ENCODE results near the gene GBE1.
"Not testable (repeated sequence)": the region's sequence is repeated elsewhere in the genome, so short reads cannot be mapped to it uniquely, and the experiment has no call there.

The GBE1 gene

GRCh38 chr3:81518945-81519344 is 242.5 kb downstream of the GBE1 start:
- H3K9me3 Mint-ChIP-seq, result no peaks in the 10 kb centered on the region
- DNase-seq (ENCODE audit: low spot score in 2 of 2) (no peak), ATAC-seq (no peak)
- H3K36me3 Mint-ChIP-seq, result peaks cover 8% of the 10 kb centered on the region
- H3K27ac Mint-ChIP-seq, result peak overlapping the region; percentile 36
- no peak overlapping the region for H3K4me3 Mint-ChIP-seq
- H3K4me1 Mint-ChIP-seq, result no peaks in the 10 kb centered on the region

DNA sequence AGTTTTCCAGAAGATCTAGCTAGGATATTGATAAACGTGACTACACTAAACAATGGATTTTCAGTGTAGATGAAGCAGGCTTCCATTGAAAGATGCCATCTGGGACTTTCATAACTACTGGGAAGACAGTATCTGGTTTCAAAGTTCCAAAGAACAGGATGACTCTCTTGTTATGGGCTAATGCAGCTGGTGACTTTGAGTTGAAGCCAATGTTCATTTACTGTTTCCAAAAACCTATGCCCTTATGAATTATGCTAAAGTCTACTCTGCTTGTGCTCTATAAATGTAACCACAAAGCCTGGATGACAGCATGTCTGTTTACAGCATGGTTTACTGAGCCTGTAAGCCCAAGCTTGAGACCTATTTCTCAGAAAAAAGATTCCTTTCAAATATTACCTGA is 245.4 kb downstream of the GBE1 start:
- no peaks in the 10 kb centered on the region for H3K9me3 Mint-ChIP-seq
- no peaks in the 10 kb centered on the region for H3K4me1 Mint-ChIP-seq
- DNase-seq (ENCODE audit: low spot score in 2 of 2), result no peak
- H3K36me3 Mint-ChIP-seq, result peaks cover under 1% of the 10 kb centered on the region
- H3K27ac Mint-ChIP-seq, result no peak overlapping the region
- H3K4me3 Mint-ChIP-seq, result no peak overlapping the region
- no peak for ATAC-seq

DNA sequence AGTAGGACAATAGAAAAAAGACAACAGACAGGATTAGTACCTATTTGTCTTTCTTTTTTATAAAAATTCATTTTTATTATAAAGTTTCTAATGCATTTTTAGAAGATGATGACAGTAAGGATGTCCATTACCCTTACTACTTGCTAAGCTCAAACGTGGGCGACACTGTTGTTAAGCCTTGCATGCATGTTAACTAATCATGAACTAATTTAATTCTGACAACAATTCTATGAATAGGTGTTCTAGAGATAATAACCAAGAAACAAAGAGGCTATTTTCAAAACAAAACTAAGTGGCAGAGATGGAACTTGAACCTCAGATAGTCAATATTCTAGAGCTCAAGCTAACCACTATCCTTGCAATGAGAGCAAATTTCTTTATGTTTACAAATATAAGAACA is 247.9 kb downstream of the GBE1 start:
- no peaks in the 10 kb centered on the region for H3K9me3 Mint-ChIP-seq
- ATAC-seq (no peak), DNase-seq (ENCODE audit: low spot score in 2 of 2) (no peak)
- no peaks in the 10 kb centered on the region for H3K4me1 Mint-ChIP-seq
- H3K36me3 Mint-ChIP-seq, result peaks cover 7% of the 10 kb centered on the region
- H3K27ac Mint-ChIP-seq, result no peak overlapping the region
- H3K4me3 Mint-ChIP-seq, result no peak overlapping the region

DNA sequence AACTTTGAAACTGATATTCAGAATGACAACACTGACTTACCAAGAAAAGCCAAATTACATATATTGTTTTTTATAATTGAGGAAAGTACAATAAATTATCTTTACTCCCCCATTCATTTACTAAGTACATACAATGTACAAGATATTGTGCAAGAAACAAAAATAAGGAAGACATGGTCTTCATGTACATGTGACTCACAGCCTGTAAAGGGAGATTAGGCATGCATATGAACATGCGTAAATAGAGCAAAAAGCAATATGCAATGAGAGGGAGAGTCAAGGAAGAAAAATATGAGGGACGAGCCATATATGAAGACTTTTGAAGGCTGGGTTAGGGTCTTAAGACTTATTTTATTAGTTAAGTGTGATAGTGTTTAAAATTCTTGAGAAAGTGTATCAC is 258.4 kb downstream of the GBE1 start:
- Mint-ChIP-seq H3K4me3 (no peak overlapping the region), H3K9me3 (no peaks in the 10 kb centered on the region), H3K36me3 (peaks cover 12% of the 10 kb centered on the region), H3K27ac (peak overlapping the region; percentile 9), H3K4me1 (no peaks in the 10 kb centered on the region)
- no peak for DNase-seq (ENCODE audit: low spot score in 2 of 2)
- ATAC-seq, result no peak

DNA sequence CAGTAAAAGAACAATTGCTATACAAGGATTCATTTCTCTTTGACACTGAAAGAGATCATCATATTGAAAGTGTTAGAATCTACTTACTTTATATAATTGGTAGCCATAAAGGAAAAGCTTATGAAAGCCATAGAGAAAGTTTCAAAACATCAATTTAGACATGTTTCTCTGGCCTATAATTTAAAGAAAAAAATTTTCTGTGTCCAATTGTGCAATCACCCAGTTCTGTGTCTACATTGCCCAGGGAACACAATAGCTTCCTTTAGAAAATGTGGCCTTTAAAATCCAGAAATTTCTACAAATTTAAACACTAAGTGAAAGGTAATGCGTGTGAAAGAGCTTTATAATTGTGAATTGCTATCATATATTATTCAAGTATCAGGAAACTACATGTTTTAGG is 259.2 kb downstream of the GBE1 start:
- H3K36me3 Mint-ChIP-seq, result peaks cover 9% of the 10 kb centered on the region
- no peaks in the 10 kb centered on the region for H3K4me1 Mint-ChIP-seq
- no peaks in the 10 kb centered on the region for H3K9me3 Mint-ChIP-seq
- DNase-seq (ENCODE audit: low spot score in 2 of 2) (no peak), ATAC-seq (no peak)
- H3K4me3 Mint-ChIP-seq, result no peak overlapping the region
- no peak overlapping the region for H3K27ac Mint-ChIP-seq

- Mint-ChIP-seq H3K4me3 (no peak overlapping the region), H3K36me3 (peaks cover 9% of the 10 kb centered on the region), H3K9me3 (no peaks in the 10 kb centered on the region), H3K4me1 (no peaks in the 10 kb centered on the region), H3K27ac (no peak overlapping the region)
- DNase-seq (ENCODE audit: low spot score in 2 of 2) (no peak), ATAC-seq (peak; percentile 28)
Observed at GRCh38 chr3:81500039-81500438, 261.4 kb downstream of the GBE1 start.

DNA sequence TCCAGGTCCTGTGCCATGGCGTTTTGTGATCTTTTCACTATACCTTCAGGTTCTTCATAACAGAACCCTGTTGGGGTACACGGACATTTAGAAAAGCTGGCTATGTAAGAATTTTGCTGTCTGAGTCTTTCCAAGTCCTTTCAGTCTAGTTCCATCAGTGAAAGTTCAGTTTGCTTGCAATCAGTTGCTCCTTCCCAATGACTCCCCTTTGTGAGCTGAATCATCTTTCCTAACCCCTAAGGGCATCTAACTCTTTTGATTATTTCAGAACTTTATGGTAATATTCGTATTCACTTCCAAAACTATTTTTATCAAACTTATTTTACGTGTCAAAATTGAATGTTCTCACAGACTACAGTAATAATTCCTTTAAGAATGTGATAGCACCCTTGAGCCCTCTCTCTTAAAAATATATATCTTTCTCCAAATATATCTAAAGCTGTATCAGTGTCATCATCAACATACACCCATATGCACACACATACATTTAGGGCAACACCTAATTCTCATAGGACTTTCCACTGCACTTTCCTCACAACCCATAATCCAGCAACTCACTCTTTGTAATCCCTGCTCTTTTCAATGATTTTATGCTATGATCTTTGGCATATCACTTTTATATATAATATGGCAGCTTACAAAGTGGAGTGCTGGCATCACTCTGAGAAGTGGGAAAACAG is 263.7 kb downstream of the GBE1 start:
- ATAC-seq, result no peak
- no peak overlapping the region for H3K27ac Mint-ChIP-seq
- no peak overlapping the region for H3K4me3 Mint-ChIP-seq
- no peaks in the 10 kb centered on the region for H3K9me3 Mint-ChIP-seq
- H3K36me3 Mint-ChIP-seq, result peaks cover 17% of the 10 kb centered on the region
- DNase-seq (ENCODE audit: low spot score in 2 of 2), result no peak
- no peaks in the 10 kb centered on the region for H3K4me1 Mint-ChIP-seq

DNA sequence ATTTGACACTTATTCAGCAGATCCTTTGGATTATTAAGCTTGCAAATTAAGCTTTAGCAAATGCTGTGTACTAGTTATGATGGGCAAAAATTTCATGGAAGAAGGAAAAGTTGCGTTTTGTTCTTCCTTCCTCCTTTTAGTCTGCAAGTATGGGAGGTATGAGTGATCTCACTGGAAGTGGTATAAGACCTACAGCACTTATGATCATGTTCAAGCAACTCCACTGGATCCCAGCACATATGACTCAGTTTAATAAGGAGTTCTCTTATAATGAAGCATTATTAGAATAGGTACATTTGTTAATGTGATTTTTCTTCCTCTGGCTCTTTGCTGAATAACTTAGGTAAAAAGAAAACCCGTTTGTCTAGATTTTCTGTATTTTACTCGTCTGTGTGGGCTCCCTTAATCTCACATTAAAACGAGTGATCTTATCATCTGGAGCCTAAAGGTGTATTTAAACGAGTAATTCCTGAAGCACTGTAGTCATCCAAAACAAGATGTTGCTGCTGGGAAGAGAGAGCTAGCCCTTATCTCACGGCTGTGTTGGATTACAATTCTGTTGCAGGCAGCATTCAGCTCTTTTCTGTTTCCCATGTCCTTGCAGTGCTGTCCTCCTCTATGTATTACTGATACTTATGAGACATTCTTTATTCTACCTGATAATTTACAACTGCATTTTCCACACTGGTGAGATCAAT is 264.9 kb downstream of the GBE1 start:
- peaks cover 17% of the 10 kb centered on the region for H3K36me3 Mint-ChIP-seq
- no peaks in the 10 kb centered on the region for H3K9me3 Mint-ChIP-seq
- no peak overlapping the region for H3K4me3 Mint-ChIP-seq
- no peak for DNase-seq (ENCODE audit: low spot score in 2 of 2)
- no peak overlapping the region for H3K27ac Mint-ChIP-seq
- no peaks in the 10 kb centered on the region for H3K4me1 Mint-ChIP-seq
- ATAC-seq, result no peak

GRCh38 chr3:81492471-81492870 is 269.0 kb downstream of the GBE1 start:
- not testable (repeated sequence) for ATAC-seq; H3K4me3 Mint-ChIP-seq; H3K9me3 Mint-ChIP-seq; H3K4me1 Mint-ChIP-seq; H3K36me3 Mint-ChIP-seq; DNase-seq (ENCODE audit: low spot score in 2 of 2)
- peak overlapping the region; percentile 33 for H3K27ac Mint-ChIP-seq

DNA sequence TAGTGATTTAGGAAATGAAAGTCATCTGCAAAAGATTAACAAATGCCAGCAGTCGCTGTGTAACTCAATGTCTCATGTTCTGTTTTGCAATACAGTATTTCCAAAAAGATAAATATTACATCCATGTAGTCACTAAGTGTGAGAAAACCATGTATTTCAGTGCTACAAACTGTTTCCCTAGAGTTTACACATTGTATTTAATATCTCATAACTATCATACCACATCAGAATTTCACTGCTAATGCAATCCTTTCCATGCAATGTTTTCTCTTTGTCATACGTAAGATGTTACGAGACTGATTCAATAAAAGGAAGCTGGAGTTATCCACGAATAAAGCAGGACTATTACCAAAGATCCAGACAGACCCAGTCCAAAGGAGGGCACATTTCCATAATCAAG is 269.4 kb downstream of the GBE1 start:
- ATAC-seq (no peak), DNase-seq (ENCODE audit: low spot score in 2 of 2) (no peak)
- no peak overlapping the region for H3K4me3 Mint-ChIP-seq
- no peaks in the 10 kb centered on the region for H3K4me1 Mint-ChIP-seq
- peak overlapping the region; percentile 33 for H3K27ac Mint-ChIP-seq
- peaks cover 7% of the 10 kb centered on the region for H3K36me3 Mint-ChIP-seq
- H3K9me3 Mint-ChIP-seq, result no peaks in the 10 kb centered on the region

GRCh38 chr3:81490541-81491288 is 270.7 kb downstream of the GBE1 start:
- Mint-ChIP-seq H3K9me3 (no peaks in the 10 kb centered on the region), H3K4me1 (no peaks in the 10 kb centered on the region), H3K27ac (no peak overlapping the region), H3K4me3 (no peak overlapping the region), H3K36me3 (peaks cover 7% of the 10 kb centered on the region)
- ATAC-seq (peak; percentile 89), DNase-seq (ENCODE audit: low spot score in 2 of 2) (peak; percentile 65 to 86)

DNA sequence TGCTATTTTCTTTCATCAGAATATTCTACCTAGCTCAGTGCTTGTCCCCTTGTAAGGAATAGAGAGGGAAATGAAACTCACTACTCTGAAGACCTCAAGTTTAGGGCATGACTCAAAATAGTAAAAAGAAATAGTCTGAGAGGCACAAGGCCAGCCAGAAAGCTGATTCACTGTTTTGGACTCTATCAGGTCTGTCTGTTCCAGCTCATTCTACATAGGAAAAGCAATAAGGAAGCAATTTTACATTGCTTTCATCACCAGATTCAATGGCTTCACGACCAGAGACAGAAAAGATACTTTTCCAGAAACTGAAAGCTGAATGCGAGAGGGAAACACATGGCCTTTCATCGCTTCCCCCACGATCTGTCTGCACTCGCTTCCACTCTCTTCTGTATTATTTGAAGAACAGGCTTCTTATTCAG is 276.0 kb downstream of the GBE1 start:
- no peak overlapping the region for H3K27ac Mint-ChIP-seq
- no peaks in the 10 kb centered on the region for H3K9me3 Mint-ChIP-seq
- ATAC-seq, result peak; percentile 42
- H3K36me3 Mint-ChIP-seq, result no peaks in the 10 kb centered on the region
- DNase-seq (ENCODE audit: low spot score in 2 of 2), result no peak
- H3K4me1 Mint-ChIP-seq, result no peaks in the 10 kb centered on the region
- H3K4me3 Mint-ChIP-seq, result no peak overlapping the region

DNA sequence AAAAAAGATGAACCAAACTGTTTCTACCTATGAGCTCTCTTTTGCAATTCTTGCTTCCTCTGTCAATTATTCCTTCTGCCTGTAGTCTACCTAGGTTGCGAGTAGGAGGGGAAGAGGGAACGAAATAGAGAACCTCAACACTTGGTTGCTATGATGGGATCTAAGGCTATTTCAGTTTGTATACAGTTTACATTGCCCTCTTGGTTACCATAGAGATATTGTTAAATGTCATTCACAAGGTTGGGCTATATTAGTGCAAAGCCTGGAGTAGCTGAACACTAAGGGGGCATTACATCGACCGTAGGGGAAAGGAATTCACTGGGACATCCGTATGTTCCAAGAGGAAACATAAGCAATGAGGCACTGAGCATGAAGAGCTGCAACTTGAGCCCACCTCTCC is 276.9 kb downstream of the GBE1 start:
- DNase-seq (ENCODE audit: low spot score in 2 of 2) (no peak), ATAC-seq (peak; percentile 11)
- Mint-ChIP-seq H3K4me3 (no peak overlapping the region), H3K9me3 (no peaks in the 10 kb centered on the region), H3K27ac (no peak overlapping the region), H3K4me1 (no peaks in the 10 kb centered on the region), H3K36me3 (no peaks in the 10 kb centered on the region)

DNA sequence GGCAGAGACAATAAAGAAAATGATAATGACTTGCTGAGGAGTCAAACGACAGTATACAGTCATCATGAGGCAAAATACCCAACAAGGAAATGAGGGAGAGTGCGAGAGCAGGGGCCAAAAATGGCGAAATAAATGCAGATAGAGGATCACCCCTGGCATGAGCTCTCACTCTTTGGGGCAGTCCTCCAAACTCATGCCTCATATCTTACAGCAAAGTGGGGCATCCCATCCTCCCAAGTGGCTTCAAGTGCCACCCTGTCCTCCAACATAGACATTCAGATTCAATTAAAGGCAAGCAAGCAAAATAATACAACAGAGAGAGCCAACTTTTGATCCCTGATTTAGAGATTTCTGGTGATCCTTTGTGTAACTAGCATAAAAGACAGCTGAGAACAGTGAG is 278.4 kb downstream of the GBE1 start:
- DNase-seq (ENCODE audit: low spot score in 2 of 2), result no peak
- Mint-ChIP-seq H3K36me3 (no peaks in the 10 kb centered on the region), H3K4me3 (no peak overlapping the region), H3K9me3 (no peaks in the 10 kb centered on the region), H3K4me1 (no peaks in the 10 kb centered on the region), H3K27ac (no peak overlapping the region)
- ATAC-seq, result no peak

- Mint-ChIP-seq H3K36me3 (no peaks in the 10 kb centered on the region), H3K9me3 (peaks cover 1% of the 10 kb centered on the region), H3K4me1 (no peaks in the 10 kb centered on the region), H3K4me3 (no peak overlapping the region), H3K27ac (no peak overlapping the region)
- DNase-seq (ENCODE audit: low spot score in 2 of 2), result no peak
- no peak for ATAC-seq
Observed at GRCh38 chr3:81477740-81478139, 283.7 kb downstream of the GBE1 start.

DNA sequence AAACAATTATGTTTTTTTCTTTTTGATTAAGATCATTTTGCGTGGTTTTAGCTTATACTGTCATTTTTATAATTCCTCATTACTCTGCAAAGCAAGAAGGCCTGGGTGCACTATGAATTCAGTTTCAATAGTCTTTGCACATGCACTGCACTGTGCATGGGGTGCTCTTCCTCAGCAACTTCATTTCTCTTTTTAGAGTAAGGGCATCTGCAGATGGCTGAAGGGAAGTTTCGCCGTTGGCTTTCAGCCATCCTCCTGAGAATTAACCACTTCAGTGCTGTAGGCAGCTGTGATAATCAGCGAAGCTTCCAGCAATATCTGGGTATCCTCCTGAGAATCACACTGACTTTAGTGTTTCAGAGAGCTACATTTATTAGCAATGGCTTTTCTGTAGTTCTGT is 284.8 kb downstream of the GBE1 start:
- no peaks in the 10 kb centered on the region for H3K36me3 Mint-ChIP-seq
- H3K4me3 Mint-ChIP-seq, result no peak overlapping the region
- no peaks in the 10 kb centered on the region for H3K4me1 Mint-ChIP-seq
- ATAC-seq (no peak), DNase-seq (ENCODE audit: low spot score in 2 of 2) (no peak)
- H3K9me3 Mint-ChIP-seq, result peaks cover 2% of the 10 kb centered on the region
- H3K27ac Mint-ChIP-seq, result no peak overlapping the region
